ENCODE results near the gene PDS5B. TPM values are rescaled to one million over a fixed set of nuclear protein-coding genes. Genes with fewer than 3 reads are reported as not detected.

Gene PDS5B
- total and polyA plus RNA-seq, 8 donors, result 32.5 to 75.8 (median 69.5) TPM

- DNase-seq (no peak), ATAC-seq (no peak)
- no peak for TF ChIP-seq CTCF (IDR thresholded peaks at IDR 0.05)
- no peaks in the 10 kb centered on the region for H3K4me1 ChIP-seq
- H3K27ac ChIP-seq, result no peak overlapping the region
- H3K27me3 ChIP-seq, result no peaks in the 10 kb centered on the region
- intact Hi-C loops (cut with DNase I), result no loop called here
- H3K36me3 ChIP-seq, result peaks cover 0 to 20% of the 10 kb centered on the region in 2 donors
- H3K4me3 ChIP-seq, result no peak overlapping the region
- H3K9me3 ChIP-seq, result no peaks in the 10 kb centered on the region
Measured at GRCh38 chr13:32754179-32754578, 167.9 kb downstream of the PDS5B start.

GRCh38 chr13:32759152-32759551, 172.9 kb downstream of the PDS5B start:
- no peak for TF ChIP-seq CTCF (IDR thresholded peaks at IDR 0.05)

GRCh38 chr13:32761472-32761871, 175.2 kb downstream of the PDS5B start:
- no peak for ATAC-seq

More at GRCh38 chr13:32759152-32759551, 172.9 kb downstream of the PDS5B start:
- ATAC-seq (no peak), DNase-seq (no peak)
- intact Hi-C loops (cut with DNase I), result no loop called here
- Histone ChIP-seq H3K36me3 (peaks cover 0 to 36% of the 10 kb centered on the region in 2 donors), H3K4me3 (no peak overlapping the region), H3K4me1 (no peaks in the 10 kb centered on the region), H3K27ac (no peak overlapping the region), H3K9me3 (peaks cover 0 to 5% of the 10 kb centered on the region in 2 donors), H3K27me3 (no peaks in the 10 kb centered on the region)

GRCh38 chr13:32779119-32779518, 192.9 kb downstream of the PDS5B start:
- DNase-seq, result no peak
- Histone ChIP-seq H3K4me3 (no peak overlapping the region), H3K27me3 (no peaks in the 10 kb centered on the region), H3K9me3 (peaks cover 3 to 6% of the 10 kb centered on the region in 2 donors), H3K36me3 (peaks cover 0 to 36% of the 10 kb centered on the region in 2 donors), H3K4me1 (no peaks in the 10 kb centered on the region), H3K27ac (no peak overlapping the region)
- TF ChIP-seq CTCF (IDR thresholded peaks at IDR 0.05), result no peak
- ATAC-seq, result no peak
- intact Hi-C loops (cut with DNase I), result no loop called here

More at GRCh38 chr13:32761472-32761871, 175.2 kb downstream of the PDS5B start:
- H3K27ac ChIP-seq, result no peak overlapping the region
- TF ChIP-seq CTCF (IDR thresholded peaks at IDR 0.05), result no peak
- no peaks in the 10 kb centered on the region for H3K4me1 ChIP-seq
- peaks cover 0 to 37% of the 10 kb centered on the region in 2 donors for H3K36me3 ChIP-seq
- no peaks in the 10 kb centered on the region for H3K27me3 ChIP-seq
- no peak for DNase-seq
- peaks cover 0 to 5% of the 10 kb centered on the region in 2 donors for H3K9me3 ChIP-seq
- intact Hi-C loops (cut with DNase I), result no loop called here
- no peak overlapping the region for H3K4me3 ChIP-seq

- Histone ChIP-seq H3K27me3 (no peaks in the 10 kb centered on the region), H3K4me1 (no peaks in the 10 kb centered on the region), H3K9me3 (peaks cover 3 to 6% of the 10 kb centered on the region in 2 donors), H3K36me3 (peaks cover 0 to 18% of the 10 kb centered on the region in 2 donors), H3K27ac (no peak overlapping the region), H3K4me3 (no peak overlapping the region)
- no peak for TF ChIP-seq CTCF (IDR thresholded peaks at IDR 0.05)
- DNase-seq (no peak), ATAC-seq (no peak)
- intact Hi-C loops (cut with DNase I), result no loop called here
Measured at GRCh38 chr13:32781906-32782305, 195.7 kb downstream of the PDS5B start.
